Spleen (tissue), 7 donors: ENCODE measurements around the gene CAMTA1.

Experiments used
- CTCF ChIP-seq, 11 experiments: fragments of 200-600 bp in 7 of 11; fragments of 450-650 bp in 4 of 11; sonication (generic) in 4 of 11; IDR thresholded peaks in 8 of 11; conservative IDR thresholded peaks in 3 of 11; 1 replicate in 7 of 11; 2 replicates in 4 of 11; pipeline versions ENCODE4 v1.4.0 to v1.8.0; 2016 to 2021; ENCODE audit warnings: antibody characterized with exemption in 11 of 11, inconsistent platforms in 4 of 11, mild to moderate bottlenecking in 1 of 11
- POLR2A ChIP-seq, 3 donors: fragments of 450-650 bp; IDR thresholded peaks; one replicate each; pipeline ENCODE4 v1.5.1; 2017; ENCODE audit warnings: antibody characterized with exemption in 3 of 3, mild to moderate bottlenecking in 1 of 3
- POLR2AphosphoS5 ChIP-seq, 3 donors: sonication (generic); formaldehyde crosslinking; IDR thresholded peaks; one replicate each; pipeline ENCODE4 v1.5.1; 2017; ENCODE audit warnings: antibody characterized with exemption in 3 of 3
- donor health status: DM: no; HTN: no; CAD: no; lungs with moderate emphysema.
- donor health status: DM: no; HTN: no; CAD: no.
- donor health status: DM: no; HTN: no; CAD: no.

GRCh38 chr1:7531562-7532340, 746.5 kb downstream of the CAMTA1 start:
- TF ChIP-seq CTCF (IDR thresholded peaks at IDR 0.05 in 8 of 11, conservative IDR thresholded peaks at IDR 0.05 in 3 of 11): no peak
- no peak for TF ChIP-seq POLR2A (IDR thresholded peaks at IDR 0.05)
- TF ChIP-seq POLR2AphosphoS5 (IDR thresholded peaks at IDR 0.05): no peak
